Transverse colon (tissue), 3 donors: Measurements from ENCODE around the gene GOLM1.

ENCODE experiments used
- CTCF ChIP-seq, 5 experiments: fragments of 200-600 bp in 3 of 5; fragments of 450-650 bp in 2 of 5; sonication (generic) in 3 of 5; IDR thresholded peaks; 1 replicate in 2 of 5; 2 replicates in 3 of 5; pipeline ENCODE4 v1.5.1; 2016 to 2017; ENCODE audit warnings: antibody characterized with exemption in 5 of 5, inconsistent platforms in 3 of 5, mild to moderate bottlenecking in 2 of 5, moderate library complexity in 1 of 5
- EP300 ChIP-seq: sonication (generic); formaldehyde crosslinking; IDR thresholded peaks from one replicate; pipeline ENCODE4 v1.6.1; 2017; ENCODE audit warnings: antibody characterized with exemption, low read depth
- POLR2A ChIP-seq: fragments of 450-650 bp; IDR thresholded peaks from one replicate; pipeline ENCODE4 v1.6.1; 2016; ENCODE audit warnings: antibody characterized with exemption, mild to moderate bottlenecking, moderate library complexity

GRCh38 chr9:86062845-86063693, 36.3 kb downstream of the GOLM1 start:
- TF ChIP-seq CTCF (IDR thresholded peaks at IDR 0.05): no peak
- TF ChIP-seq POLR2A: no peak
- TF ChIP-seq EP300: no peak
